Measurements from ENCODE around the gene CYB5R4.
"Not testable (repeated sequence)": the region's sequence is repeated elsewhere in the genome, so short reads cannot be mapped to it uniquely, and the experiment has no call there.

CYB5R4 gene

GRCh38 chr6:83948851-83949250 is 89.4 kb downstream of the CYB5R4 start:
- TF ChIP-seq, protein P1, sequence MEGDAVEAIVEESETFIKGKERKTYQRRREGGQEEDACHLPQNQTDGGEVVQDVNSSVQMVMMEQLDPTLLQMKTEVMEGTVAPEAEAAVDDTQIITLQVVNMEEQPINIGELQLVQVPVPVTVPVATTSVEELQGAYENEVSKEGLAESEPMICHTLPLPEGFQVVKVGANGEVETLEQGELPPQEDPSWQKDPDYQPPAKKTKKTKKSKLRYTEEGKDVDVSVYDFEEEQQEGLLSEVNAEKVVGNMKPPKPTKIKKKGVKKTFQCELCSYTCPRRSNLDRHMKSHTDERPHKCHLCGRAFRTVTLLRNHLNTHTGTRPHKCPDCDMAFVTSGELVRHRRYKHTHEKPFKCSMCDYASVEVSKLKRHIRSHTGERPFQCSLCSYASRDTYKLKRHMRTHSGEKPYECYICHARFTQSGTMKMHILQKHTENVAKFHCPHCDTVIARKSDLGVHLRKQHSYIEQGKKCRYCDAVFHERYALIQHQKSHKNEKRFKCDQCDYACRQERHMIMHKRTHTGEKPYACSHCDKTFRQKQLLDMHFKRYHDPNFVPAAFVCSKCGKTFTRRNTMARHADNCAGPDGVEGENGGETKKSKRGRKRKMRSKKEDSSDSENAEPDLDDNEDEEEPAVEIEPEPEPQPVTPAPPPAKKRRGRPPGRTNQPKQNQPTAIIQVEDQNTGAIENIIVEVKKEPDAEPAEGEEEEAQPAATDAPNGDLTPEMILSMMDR (IDR thresholded peaks at IDR 0.05; ENCODE audit: insufficient read depth, low read length, poor library complexity, severe bottlenecking), result no peak
- no peak for DNase-seq (ENCODE audit: extremely low read depth, insufficient read length)
- no peak overlapping the region for H3K4me3 ChIP-seq (replicated peaks; ENCODE audit: low read depth, low read length)
- H3K27me3 ChIP-seq (replicated peaks; ENCODE audit: control insufficient read depth, insufficient read depth, low read length), result no peaks in the 10 kb centered on the region
- H3K36me3 ChIP-seq (ENCODE audit: control insufficient read depth, insufficient read depth, low read length), result no peaks in the 10 kb centered on the region

GRCh38 chr6:83951423-83951822 is 91.9 kb downstream of the CYB5R4 start:
- DNase-seq (ENCODE audit: extremely low read depth, insufficient read length); H3K27me3 ChIP-seq (replicated peaks; ENCODE audit: control insufficient read depth, insufficient read depth, low read length); H3K36me3 ChIP-seq (ENCODE audit: control insufficient read depth, insufficient read depth, low read length); H3K4me3 ChIP-seq (replicated peaks; ENCODE audit: low read depth, low read length): not testable (repeated sequence)

- no peaks in the 10 kb centered on the region for H3K36me3 ChIP-seq (ENCODE audit: control insufficient read depth, insufficient read depth, low read length)
- H3K4me3 ChIP-seq (replicated peaks; ENCODE audit: low read depth, low read length), result no peak overlapping the region
- DNase-seq (ENCODE audit: extremely low read depth, insufficient read length), result no peak
- no peaks in the 10 kb centered on the region for H3K27me3 ChIP-seq (replicated peaks; ENCODE audit: control insufficient read depth, insufficient read depth, low read length)
- TF ChIP-seq, protein P1 (IDR thresholded peaks at IDR 0.05; ENCODE audit: insufficient read depth, low read length, poor library complexity, severe bottlenecking), result no peak
These were observed 93.3 kb downstream of the CYB5R4 start for GRCh38 chr6:83952830-83953229.

- H3K4me3 ChIP-seq (replicated peaks; ENCODE audit: low read depth, low read length), result no peak overlapping the region
- H3K36me3 ChIP-seq (ENCODE audit: control insufficient read depth, insufficient read depth, low read length), result no peaks in the 10 kb centered on the region; the same call in 1 of the 2 replicates
- no peak for DNase-seq (ENCODE audit: extremely low read depth, insufficient read length)
- TF ChIP-seq, protein P1 (IDR thresholded peaks at IDR 0.05; ENCODE audit: insufficient read depth, low read length, poor library complexity, severe bottlenecking), result no peak
- no peaks in the 10 kb centered on the region for H3K27me3 ChIP-seq (replicated peaks; ENCODE audit: control insufficient read depth, insufficient read depth, low read length)
These were observed 94.9 kb downstream of the CYB5R4 start for GRCh38 chr6:83954371-83954770.

- DNase-seq (ENCODE audit: extremely low read depth, insufficient read length), result no peak
- H3K36me3 ChIP-seq (ENCODE audit: control insufficient read depth, insufficient read depth, low read length), result peaks cover 3% of the 10 kb centered on the region
- no peaks in the 10 kb centered on the region for H3K27me3 ChIP-seq (replicated peaks; ENCODE audit: control insufficient read depth, insufficient read depth, low read length)
- H3K4me3 ChIP-seq (replicated peaks; ENCODE audit: low read depth, low read length), result no peak overlapping the region
- TF ChIP-seq, protein P1 (IDR thresholded peaks at IDR 0.05; ENCODE audit: insufficient read depth, low read length, poor library complexity, severe bottlenecking), result no peak
These were observed 98.8 kb downstream of the CYB5R4 start for GRCh38 chr6:83958241-83958685.

DNA sequence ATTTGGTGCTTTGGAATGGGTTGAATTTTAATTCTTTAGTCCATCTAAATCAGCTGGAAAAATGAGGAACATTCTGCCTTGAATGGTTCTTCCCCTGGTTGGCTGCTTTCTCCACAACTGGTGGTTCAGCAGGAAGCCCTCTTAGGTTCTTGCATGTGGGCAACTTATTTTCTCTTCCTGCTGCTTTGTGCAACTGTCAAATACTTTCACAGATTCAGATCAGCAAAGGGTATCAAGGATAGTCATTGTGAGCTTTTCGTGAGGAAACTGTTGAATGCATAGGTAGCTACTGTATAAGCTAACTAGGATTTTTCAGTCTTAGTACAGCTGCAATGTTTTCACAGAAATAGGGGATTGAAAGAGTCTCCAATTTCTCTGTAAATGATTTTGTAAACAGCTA is 101.2 kb downstream of the CYB5R4 start:
- Histone ChIP-seq H3K4me3 (replicated peaks; ENCODE audit: low read depth, low read length) (no peak overlapping the region), H3K27me3 (replicated peaks; ENCODE audit: control insufficient read depth, insufficient read depth, low read length) (no peaks in the 10 kb centered on the region), H3K36me3 (ENCODE audit: control insufficient read depth, insufficient read depth, low read length) (peaks cover 3% of the 10 kb centered on the region)
- no peak for DNase-seq (ENCODE audit: extremely low read depth, insufficient read length)
- TF ChIP-seq, protein P1 (IDR thresholded peaks at IDR 0.05; ENCODE audit: insufficient read depth, low read length, poor library complexity, severe bottlenecking), result no peak
